GM18511 (cell line): ENCODE results near the gene NSF.
"Not testable (repeated sequence)": the region's sequence is repeated elsewhere in the genome, so short reads cannot be mapped to it uniquely, and the experiment has no call there.

Experiments
- ATAC-seq: cut with Tn5 transposase; IDR thresholded peaks from one replicate; pipeline ENCODE4 v1.9.1; 2021; ENCODE audit warnings: mild to moderate bottlenecking, moderate library complexity; ENCODE audit not compliant: unreplicated experiment

Gene NSF

GRCh38 chr17:46627452-46627851 lies 37.0 kb downstream of the NSF start:
- ATAC-seq: not testable (repeated sequence)

- ATAC-seq: peak; percentile 59
Observed at GRCh38 chr17:46628753-46629436, 38.4 kb downstream of the NSF start.

DNA sequence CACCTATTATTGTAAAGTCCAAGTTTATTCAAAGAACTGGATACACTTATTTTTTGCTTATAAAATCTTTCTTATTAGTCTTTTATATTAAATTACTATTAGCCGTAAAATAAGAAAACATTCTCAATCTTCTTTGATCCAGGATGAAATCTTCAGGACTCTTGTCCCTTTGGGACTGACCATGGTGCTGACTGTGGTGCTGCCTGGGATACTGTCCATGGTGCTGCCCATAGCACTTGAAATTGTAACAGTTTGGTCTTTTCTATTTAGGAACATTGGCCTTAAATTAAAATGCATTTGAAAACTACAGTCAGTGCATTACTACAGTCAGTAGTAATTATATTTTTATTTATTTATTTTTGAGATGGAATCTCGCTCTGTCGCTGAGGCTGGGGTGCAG lies 41.7 kb downstream of the NSF start:
- not testable (repeated sequence) for ATAC-seq

DNA sequence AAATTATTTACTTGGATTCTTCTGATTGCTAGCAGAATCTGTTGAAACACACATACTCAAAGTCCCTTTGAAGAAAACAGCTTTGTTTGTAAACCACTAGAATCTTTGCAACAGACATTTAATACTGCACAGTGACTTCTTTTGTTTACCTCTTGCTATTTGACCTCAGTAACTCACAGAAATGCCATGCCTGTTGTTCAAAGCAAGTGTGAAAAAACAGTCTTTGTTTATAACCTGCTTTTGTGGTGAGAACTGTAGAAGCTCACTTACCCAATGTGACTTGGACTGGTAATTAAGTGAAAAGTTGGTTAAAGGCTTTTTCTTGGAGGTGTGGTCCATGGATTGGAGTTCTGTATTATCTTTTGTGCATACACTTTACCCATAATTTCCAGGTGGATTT lies 44.4 kb downstream of the NSF start:
- not testable (repeated sequence) for ATAC-seq

DNA sequence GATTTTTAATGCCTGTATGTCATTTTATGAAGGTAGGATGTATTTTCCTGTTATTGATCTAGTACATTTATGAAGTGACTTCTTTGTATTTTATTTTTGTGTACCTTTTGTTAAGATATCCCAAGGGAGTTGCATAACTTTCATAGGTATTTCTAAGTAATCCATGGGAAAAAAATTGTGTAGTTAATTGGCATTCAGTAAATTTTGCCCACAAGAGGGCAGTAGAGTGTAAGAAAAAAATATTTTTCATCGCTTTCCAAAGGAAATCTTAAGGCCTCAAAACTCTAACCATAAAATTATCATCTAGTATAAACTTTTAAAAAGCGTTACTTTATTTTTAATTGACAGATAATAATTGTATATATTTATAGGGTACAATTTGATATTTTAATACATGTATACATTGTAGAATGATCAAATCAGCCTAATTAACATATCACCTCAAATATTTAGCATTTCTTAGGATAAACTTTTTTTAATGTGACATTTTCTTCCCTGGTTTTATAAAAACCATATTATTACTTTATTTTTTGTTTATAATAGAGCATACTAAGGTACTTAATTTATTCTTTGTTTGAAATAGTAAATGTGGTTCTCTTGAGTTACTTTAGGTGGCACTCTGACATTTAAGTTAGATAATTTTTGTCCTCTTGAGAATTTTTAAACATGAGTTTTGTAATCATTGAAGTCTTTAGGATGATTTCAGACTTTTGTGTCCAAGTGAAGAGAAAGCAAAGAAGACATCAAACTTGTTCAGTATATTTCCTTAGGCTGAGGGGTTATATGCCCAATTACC lies 51.6 kb downstream of the NSF start:
- ATAC-seq: not testable (repeated sequence)

DNA sequence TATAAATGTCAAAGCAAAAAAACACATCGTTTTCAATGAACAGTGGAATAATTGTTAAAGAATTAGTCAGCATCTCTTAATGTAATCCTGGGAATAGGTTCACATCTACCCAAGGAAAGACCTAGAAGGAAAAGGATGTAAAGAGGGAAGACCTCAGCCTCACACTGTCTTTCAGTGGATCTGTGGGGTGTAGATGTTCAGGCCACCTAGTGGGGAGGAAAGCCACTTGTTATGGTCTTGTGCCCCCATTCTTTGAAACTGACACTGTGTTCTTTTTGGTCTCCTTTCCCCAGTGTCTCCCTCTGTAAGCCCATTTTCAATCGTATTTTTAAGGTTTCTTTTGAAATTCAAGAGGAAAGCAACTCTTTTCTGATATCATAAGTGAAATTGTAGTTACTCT lies 56.8 kb downstream of the NSF start:
- ATAC-seq: not testable (repeated sequence)

- ATAC-seq: not testable (repeated sequence)
Observed at GRCh38 chr17:46647688-46648278, 57.3 kb downstream of the NSF start.

DNA sequence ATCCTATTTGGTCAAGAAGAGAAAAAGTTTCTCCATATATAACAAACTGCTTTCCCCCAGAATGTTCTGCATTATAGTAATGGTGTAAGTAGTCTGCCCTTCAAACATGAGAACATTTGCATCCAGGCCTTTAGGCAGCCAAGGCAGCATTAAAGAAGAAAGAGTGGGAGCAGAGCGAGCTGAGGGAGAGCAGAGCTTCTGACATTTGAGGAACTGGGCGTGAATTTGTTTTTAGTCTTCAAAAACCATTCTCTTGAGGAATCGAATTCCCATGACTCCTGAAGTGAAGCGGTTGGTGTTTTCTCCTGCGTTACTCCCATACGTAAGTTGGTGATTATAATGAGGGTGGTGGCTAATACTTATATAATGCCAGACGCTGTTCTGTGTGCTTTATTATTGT lies 58.8 kb downstream of the NSF start:
- ATAC-seq: not testable (repeated sequence)

DNA sequence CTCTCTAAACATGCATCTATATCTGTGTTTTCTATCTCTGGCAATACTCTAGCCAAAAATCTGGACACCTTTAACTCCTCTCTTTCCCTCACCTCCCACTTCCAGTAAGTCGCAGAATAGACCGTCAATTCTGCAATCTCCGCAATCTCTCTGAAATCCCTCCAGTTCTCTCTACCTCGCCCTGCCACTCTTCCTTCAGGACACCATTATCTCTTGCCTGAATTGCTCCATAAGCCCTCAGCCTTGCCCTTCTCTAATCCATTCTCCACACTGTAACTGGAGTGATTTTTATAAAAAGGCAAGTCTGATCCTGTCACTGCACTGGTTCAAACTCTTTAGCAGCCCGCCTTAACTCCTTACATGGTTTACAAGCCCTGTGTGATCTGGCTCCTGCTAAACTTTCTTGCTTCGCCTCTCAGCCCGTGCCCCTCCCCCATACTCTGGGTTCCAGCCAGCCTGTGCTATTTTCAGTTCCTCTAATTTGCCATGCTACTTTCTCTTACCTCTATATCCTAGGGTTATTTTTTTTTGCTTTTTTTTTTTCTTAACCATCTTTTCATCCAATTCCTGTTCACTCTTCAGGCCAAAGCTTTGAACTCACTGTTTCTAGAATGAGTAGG lies 61.7 kb downstream of the NSF start:
- peak; percentile 44 for ATAC-seq

- ATAC-seq: not testable (repeated sequence)
Observed at GRCh38 chr17:46658235-46658634, 67.8 kb downstream of the NSF start.

GRCh38 chr17:46659702-46660101 lies 69.2 kb downstream of the NSF start:
- ATAC-seq: not testable (repeated sequence)

DNA sequence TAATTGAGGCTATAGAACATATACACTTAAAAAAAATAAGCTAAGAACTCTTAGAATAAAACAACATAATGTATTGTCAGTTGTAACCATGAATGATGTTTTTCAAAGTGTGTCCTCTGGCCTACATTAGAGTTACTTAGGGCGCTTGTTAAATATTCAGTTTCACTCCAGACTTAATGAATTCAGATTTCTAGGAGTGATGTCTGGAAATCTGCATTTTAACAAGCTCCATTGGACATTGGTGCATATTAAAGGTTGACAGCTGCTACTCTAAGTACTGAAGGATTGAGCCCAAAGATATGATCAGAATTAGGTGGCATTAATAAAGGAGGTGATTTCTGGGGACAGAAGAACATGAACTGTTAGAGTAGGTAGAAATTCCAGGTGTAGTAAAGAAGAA lies 72.7 kb downstream of the NSF start:
- not testable (repeated sequence) for ATAC-seq

- ATAC-seq: not testable (repeated sequence)
Observed at GRCh38 chr17:46663552-46663951, 73.1 kb downstream of the NSF start.

DNA sequence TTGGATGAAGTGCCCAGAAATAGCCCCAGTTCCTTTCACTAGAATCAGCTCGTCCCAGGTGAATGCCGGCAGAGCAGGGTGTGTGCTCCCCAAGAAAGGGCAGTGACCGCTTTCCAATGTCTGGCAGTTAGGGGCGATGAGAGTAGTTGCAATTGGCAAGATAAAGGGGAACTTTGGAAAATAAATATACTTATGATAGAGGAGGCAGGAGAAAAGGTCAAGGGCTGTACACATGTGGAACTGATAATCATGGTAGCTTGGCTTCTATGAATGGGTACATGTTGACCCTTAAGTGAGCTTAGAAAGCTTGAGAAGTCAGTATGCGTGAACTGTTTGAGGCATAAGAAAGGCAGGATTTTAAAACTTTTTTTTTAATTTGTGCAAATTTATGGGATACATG lies 75.5 kb downstream of the NSF start:
- not testable (repeated sequence) for ATAC-seq

DNA sequence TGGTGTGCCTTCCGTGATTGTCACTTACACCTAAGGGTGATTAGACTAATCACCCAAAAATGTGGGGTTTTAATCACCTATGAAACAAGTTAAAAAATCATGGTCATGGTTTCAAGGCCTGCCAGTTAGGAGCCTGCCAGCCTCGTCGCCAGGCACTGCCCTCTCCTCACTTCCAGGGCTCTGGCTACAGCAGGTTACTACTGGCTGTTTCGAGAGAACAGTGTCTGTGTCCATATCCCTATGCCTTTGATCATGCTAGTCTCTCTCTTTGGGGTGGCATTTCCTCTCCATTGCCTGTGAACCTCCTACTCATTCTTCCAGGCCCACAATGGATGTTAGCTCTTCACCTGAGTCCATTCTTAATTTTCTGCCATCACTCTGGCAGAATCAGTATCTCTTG lies 80.3 kb downstream of the NSF start:
- ATAC-seq: not testable (repeated sequence)

DNA sequence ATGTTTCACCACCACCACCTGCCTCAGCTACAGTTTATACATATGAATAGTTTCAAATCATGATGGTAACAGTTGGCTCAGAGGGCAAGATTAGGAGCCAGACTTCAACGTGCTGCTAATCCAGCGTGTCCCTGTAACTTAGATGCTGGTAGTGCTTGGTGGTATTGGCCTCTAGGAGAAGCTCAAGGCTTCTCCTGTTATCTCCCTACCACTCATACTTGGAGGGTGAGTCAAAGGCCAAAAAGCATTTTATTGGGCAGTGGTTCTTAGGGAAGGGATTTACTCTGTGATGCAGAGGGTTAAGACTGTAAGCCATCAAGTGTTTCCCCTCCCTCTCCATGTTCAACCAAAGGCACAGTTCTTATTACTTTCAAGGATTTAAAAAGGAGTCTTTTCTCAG lies 82.3 kb downstream of the NSF start:
- not testable (repeated sequence) for ATAC-seq

DNA sequence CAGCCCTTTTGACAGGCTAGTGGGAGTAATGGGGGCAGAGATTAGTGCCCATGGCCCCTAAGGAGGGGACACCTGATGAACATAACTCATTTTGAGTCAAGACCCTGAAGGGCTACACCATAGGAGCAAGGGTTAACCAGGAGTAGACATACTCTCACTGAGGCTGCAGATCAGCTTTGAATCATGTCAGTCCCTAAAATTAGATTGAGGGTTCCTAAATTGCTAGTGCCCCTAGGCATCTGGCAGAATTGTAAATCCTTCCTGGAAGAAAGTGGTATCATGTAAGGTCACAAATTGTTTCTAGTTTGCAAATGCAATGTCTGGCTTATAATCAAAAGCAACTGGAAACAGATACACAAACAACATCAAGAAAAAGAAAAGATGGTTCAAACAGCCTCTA lies 87.3 kb downstream of the NSF start:
- not testable (repeated sequence) for ATAC-seq

DNA sequence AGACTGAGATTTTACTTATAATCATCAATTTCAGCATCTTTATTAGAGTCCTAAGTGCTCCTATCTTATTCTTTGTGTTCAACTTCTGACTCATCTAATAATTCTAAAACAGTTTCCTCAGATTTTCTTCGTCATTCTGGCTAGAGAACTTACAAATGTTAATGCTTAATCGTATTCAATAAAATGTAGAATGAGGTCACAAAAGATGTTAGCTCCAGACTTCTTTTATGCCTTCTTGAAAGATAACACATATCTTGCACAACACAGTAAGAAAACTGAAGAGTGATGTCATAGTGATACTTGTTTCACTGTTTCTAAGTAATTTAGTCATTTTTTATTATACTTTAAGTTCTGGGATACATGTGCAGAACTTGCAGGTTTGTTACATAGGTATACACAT lies 93.2 kb downstream of the NSF start:
- ATAC-seq: not testable (repeated sequence)

- ATAC-seq: not testable (repeated sequence)
Observed at GRCh38 chr17:46685284-46685683, 94.8 kb downstream of the NSF start.

GRCh38 chr17:46692196-46692595 lies 101.7 kb downstream of the NSF start:
- ATAC-seq: not testable (repeated sequence)

- ATAC-seq: not testable (repeated sequence)
Observed at GRCh38 chr17:46693283-46693682, 102.8 kb downstream of the NSF start.
